Measurements from ENCODE around the gene MAP3K1. TPM values are rescaled to one million over a fixed set of nuclear protein-coding genes. Genes with fewer than 3 reads are reported as not detected.
A peak's percentile ranks its signal among the peaks of the same experiment; 100 is the strongest.

The MAP3K1 gene
- total and polyA plus RNA-seq, 4 donors = 2.4 to 15.4 (median 6.7) TPM

- H3K9ac ChIP-seq (ENCODE audit: low read depth in 1 of 2, low read length in 2 of 2) = no peak overlapping the region
- H3K4me1 ChIP-seq (ENCODE audit: control insufficient read depth in 4 of 4, insufficient read depth in 4 of 4, low read length in 3 of 4) = peaks cover under 1 to 16% (median 6%) of the 10 kb centered on the region in 4 donors
- H3K9me3 ChIP-seq (ENCODE audit: control insufficient read depth in 4 of 4, low read length in 3 of 4) = no peaks in the 10 kb centered on the region
- DNase-seq (ENCODE audit: low spot score) = no peak
- no peak for TF ChIP-seq FOXA2 (IDR thresholded peaks at IDR 0.05)
- TF ChIP-seq RAD21 (IDR thresholded peaks at IDR 0.05) = peak; percentile 90 to 91
- TF ChIP-seq CTCF (IDR thresholded peaks at IDR 0.05; ENCODE audit: low read depth, low read length, missing input control) = peak; percentile 61
- no peak for TF ChIP-seq ATF3 (IDR thresholded peaks at IDR 0.05)
- no peak for TF ChIP-seq RXRA (IDR thresholded peaks at IDR 0.05)
- TF ChIP-seq HNF4G (IDR thresholded peaks at IDR 0.05) = no peak
- no peak for TF ChIP-seq YY1 (IDR thresholded peaks at IDR 0.05)
- WGBS = 34% methylated on average over 4 of the region's 4 CpGs
- no peaks in the 10 kb centered on the region for H3K36me3 ChIP-seq (ENCODE audit: control insufficient read depth in 4 of 4, insufficient read depth in 3 of 4, low read depth in 1 of 4, low read length in 3 of 4)
- peak overlapping the region; percentile 1 to 22 for H3K27ac ChIP-seq (ENCODE audit: low read depth in 1 of 2, low read length in 2 of 2)
- H3K27me3 ChIP-seq (ENCODE audit: control insufficient read depth in 4 of 4, insufficient read depth in 4 of 4, low read length in 3 of 4) = no peaks in the 10 kb centered on the region
- H3K4me3 ChIP-seq (ENCODE audit: low read depth in 1 of 3, low read length in 3 of 3) = peak overlapping the region in 1 of 3 donors; percentile 32
These were observed 23.2 kb downstream of the MAP3K1 start for GRCh38 chr5:56838409-56839039.

GRCh38 chr5:56839062-56839461 lies 23.7 kb downstream of the MAP3K1 start:
- Histone ChIP-seq H3K36me3 (ENCODE audit: control insufficient read depth in 4 of 4, insufficient read depth in 3 of 4, low read depth in 1 of 4, low read length in 3 of 4) (no peaks in the 10 kb centered on the region), H3K4me3 (ENCODE audit: low read depth in 1 of 3, low read length in 3 of 3) (no peak overlapping the region), H3K9ac (ENCODE audit: low read depth in 1 of 2, low read length in 2 of 2) (no peak overlapping the region), H3K27ac (ENCODE audit: low read depth in 1 of 2, low read length in 2 of 2) (peak overlapping the region; percentile 1 to 22), H3K4me1 (ENCODE audit: control insufficient read depth in 4 of 4, insufficient read depth in 4 of 4, low read length in 3 of 4) (peaks cover 0 to 12% (median 6%) of the 10 kb centered on the region in 4 donors), H3K27me3 (ENCODE audit: control insufficient read depth in 4 of 4, insufficient read depth in 4 of 4, low read length in 3 of 4) (no peaks in the 10 kb centered on the region), H3K9me3 (ENCODE audit: control insufficient read depth in 4 of 4, low read length in 3 of 4) (no peaks in the 10 kb centered on the region)
- no peak for DNase-seq (ENCODE audit: low spot score)
- TF ChIP-seq FOXA1 (IDR thresholded peaks at IDR 0.05) (no peak), NR2F2 (IDR thresholded peaks at IDR 0.05) (no peak), ATF3 (IDR thresholded peaks at IDR 0.05) (no peak), TAF1 (conservative IDR thresholded peaks at IDR 0.05) (no peak), CTCF (IDR thresholded peaks at IDR 0.05; ENCODE audit: low read depth, low read length, missing input control) (no peak), RAD21 (IDR thresholded peaks at IDR 0.05) (no peak), JUND (IDR thresholded peaks at IDR 0.05) (no peak), SP1 (IDR thresholded peaks at IDR 0.05) (no peak), YY1 (IDR thresholded peaks at IDR 0.05) (no peak), GABPA (IDR thresholded peaks at IDR 0.05 in 1 of 2, conservative IDR thresholded peaks at IDR 0.05 in 1 of 2) (no peak), ZBTB33 (IDR thresholded peaks at IDR 0.05) (no peak), REST (IDR thresholded peaks at IDR 0.05) (no peak), EGR1 (IDR thresholded peaks at IDR 0.05; ENCODE audit: low read depth in 2 of 2) (no peak), HNF4G (IDR thresholded peaks at IDR 0.05) (no peak)
- WGBS = 85% methylated on average over 4 of the region's 4 CpGs
